Measurements from ENCODE around the gene SPACA9. TPM values are rescaled to one million over a fixed set of nuclear protein-coding genes. Genes with fewer than 3 reads are reported as not detected.

Gene SPACA9
- 3.4 and 5.0 TPM in 2 replicates for total RNA-seq

DNA sequence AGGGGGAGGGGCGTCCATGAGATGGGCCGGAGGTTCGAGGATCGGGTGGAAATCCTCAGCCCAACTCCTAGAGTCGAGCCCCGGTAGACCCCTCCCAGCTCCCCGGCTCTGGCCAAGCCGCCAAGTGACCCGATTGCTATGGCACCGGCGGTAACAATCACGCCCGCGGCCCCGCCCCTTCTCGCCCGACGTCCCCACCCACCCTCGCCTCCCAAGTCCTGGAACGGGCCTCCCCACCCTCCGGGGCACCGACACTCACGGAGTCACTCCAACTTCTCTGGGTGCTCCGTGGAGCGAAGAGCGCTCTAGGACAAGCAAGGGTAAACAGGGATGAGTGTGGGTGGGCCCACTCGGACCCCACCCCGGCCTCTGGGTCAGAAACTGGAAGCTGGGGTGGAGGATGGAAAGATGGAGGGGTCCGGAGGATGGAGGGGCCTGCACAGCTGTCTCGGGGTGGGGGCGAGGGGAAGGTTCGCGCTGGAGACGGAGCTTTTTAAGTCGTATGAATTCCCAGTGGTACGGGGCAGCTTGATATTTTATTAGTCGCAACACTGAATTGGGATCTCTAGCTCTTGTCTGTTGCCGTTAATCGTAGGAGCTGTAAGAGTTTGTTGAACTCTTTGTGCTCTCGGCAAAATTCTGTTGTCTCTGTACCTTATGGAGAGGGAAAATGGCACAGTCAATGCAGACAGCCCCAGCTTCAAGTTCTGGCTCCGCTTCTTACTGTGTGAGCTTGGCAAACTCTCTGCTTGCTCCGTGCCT, at the start of gene SPACA9:
TSS of gene SPACA9 (plus strand) at position 204 of the 762 bp plus-strand sequence. CDS start 5,050 bp downstream, outside the sequence.

DNA sequence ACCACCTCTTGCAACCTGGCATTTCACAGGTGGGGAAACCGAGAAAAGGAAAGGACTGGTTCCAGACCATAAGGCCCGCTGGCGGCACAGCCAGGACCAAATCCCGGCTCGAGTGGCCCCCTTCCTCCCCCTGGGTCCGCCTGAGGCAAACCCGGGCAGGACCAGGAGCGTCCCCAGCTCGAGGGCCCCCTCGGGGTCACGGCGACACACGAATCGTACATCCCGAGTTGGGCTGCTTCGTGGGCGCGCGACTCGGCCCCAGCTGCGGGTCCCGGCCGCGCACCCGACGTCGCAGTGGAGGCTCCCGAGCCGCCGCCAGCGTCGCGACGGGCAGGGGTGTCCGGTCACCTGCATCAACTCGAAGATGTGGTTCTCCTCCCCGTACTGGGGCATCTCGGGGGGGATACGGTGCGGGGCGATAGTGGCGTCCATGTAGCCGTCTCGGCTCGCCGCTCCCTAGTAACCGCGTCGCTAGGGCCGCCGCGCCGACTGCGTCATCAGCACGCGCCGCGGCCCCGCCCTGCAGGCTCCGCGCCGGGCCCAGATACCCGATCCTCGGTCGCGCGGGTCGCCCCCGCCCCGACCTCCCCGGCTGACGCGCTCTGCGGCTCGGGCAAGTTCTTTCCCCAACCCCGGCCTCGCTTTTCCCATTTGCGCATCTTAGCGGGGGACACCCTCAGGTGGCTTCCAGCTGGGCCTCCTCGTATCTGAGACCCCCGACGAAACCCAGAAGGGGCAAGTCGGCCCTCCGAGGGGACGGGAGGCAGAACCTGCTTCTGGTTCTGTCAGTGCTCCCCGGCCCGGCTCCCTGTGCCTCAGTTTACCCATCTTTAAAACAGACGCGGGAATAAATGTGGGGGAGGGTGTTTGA, 639 bp upstream of the SPACA9 start, which contains the start of gene AK8:
TSS of gene AK8 (minus strand) at position 461 of the 871 bp plus-strand sequence. CDS start at position 432, 29 bp downstream.

Other genes with a start within 250 kb of the SPACA9 start
- gene DDX31, start 208.9 kb upstream of the SPACA9 start, total RNA-seq: 12.3 and 13.6 TPM in 2 replicates
- 22.2 and 23.1 TPM in 2 replicates for gene GTF3C4, start 208.4 kb upstream of the SPACA9 start, total RNA-seq
- 0.78 and 0.86 TPM in 2 replicates for gene AK8, start 614 bp upstream of the SPACA9 start, total RNA-seq
- gene TSC1, start 65.7 kb downstream of the SPACA9 start, total RNA-seq: 70.2 and 77.0 TPM in 2 replicates
- 0.11 TPM in 1 of 2 replicates, not detected in the other for gene GFI1B, start 99.8 kb downstream of the SPACA9 start, total RNA-seq
- 33.7 and 35.7 TPM in 2 replicates for gene GTF3C5, start 152.1 kb downstream of the SPACA9 start, total RNA-seq
- gene CEL, start 183.1 kb downstream of the SPACA9 start, total RNA-seq: 0.11 and 0.13 TPM in 2 replicates
- 11.6 and 16.1 TPM in 2 replicates for gene RALGDS, start 242.3 kb downstream of the SPACA9 start, total RNA-seq